WTC11 (cell line): ENCODE measurements around the gene P2RX6. TPM values are rescaled to one million over a fixed set of nuclear protein-coding genes. Genes with fewer than 3 reads are reported as not detected.

Experiments used
- ATAC-seq: fragments of 200-7000 bp; cut with Tn5 transposase; 2 replicates; pipeline ENCODE4 v1.10.0; 2021; ENCODE audit warnings: mild to moderate bottlenecking, moderate library complexity
- CTCF ChIA-PET: fragments of 300-600 bp; sonication (Branson Sonifier 250); formaldehyde crosslinking; loops from one replicate; lab custom pipeline; 2021; ENCODE audit warnings: antibody characterized with exemption; lab: Charles Lee
- POLR2A ChIA-PET: fragments of 350-600 bp; sonication (Branson Sonifier 250); formaldehyde crosslinking; loops from one replicate; lab custom pipeline; 2021; ENCODE audit warnings: antibody characterized with exemption; lab: Charles Lee
- DNase-seq: peaks from one replicate; pipeline ENCODE4 v3.0.0; 2021; ENCODE audit warnings: low spot score
- H3K27ac Mint-ChIP-seq: 2 replicates; pipeline ENCODE4 v1.8.0; 2021; ENCODE audit warnings: mixed read lengths
- H3K27me3 Mint-ChIP-seq: 2 replicates; pipeline ENCODE4 v1.8.0; 2021; ENCODE audit warnings: low read depth, mild to moderate bottlenecking, moderate library complexity, mixed read lengths
- H3K36me3 Mint-ChIP-seq: 2 replicates; pipeline ENCODE4 v1.8.0; 2021; ENCODE audit warnings: mixed read lengths
- H3K4me1 Mint-ChIP-seq: 2 replicates; pipeline ENCODE4 v1.8.0; 2022; ENCODE audit warnings: mixed read lengths
- H3K4me3 Mint-ChIP-seq: 2 replicates; pipeline ENCODE4 v1.8.0; 2021; ENCODE audit warnings: mild to moderate bottlenecking, moderate library complexity, mixed read lengths
- H3K9me3 Mint-ChIP-seq: 2 replicates; pipeline ENCODE4 v1.8.0; 2021; ENCODE audit warnings: mixed read lengths
- ATF1 ChIP-seq: sonication (generic); formaldehyde crosslinking; IDR thresholded peaks from 2 replicates; pipeline ENCODE4 v1.8.1; 2023; ENCODE audit warnings: mild to moderate bottlenecking, moderate library complexity, missing genetic modification reagents
- CBFB ChIP-seq: sonication (generic); formaldehyde crosslinking; IDR thresholded peaks from 2 replicates; pipeline ENCODE4 v1.8.1; 2022; ENCODE audit warnings: mild to moderate bottlenecking, low read depth, missing genetic modification reagents
- CREB1 ChIP-seq: sonication (generic); formaldehyde crosslinking; IDR thresholded peaks from 2 replicates; pipeline ENCODE4 v1.8.0; 2023; ENCODE audit warnings: mild to moderate bottlenecking, missing genetic modification reagents
- CREM ChIP-seq: sonication (generic); formaldehyde crosslinking; IDR thresholded peaks from 2 replicates; pipeline ENCODE4 v1.8.1; 2022; ENCODE audit warnings: mild to moderate bottlenecking, missing genetic modification reagents, moderate library complexity
- E2F5 ChIP-seq: sonication (generic); formaldehyde crosslinking; IDR thresholded peaks from 2 replicates; pipeline ENCODE4 v1.8.1; 2022; ENCODE audit warnings: mild to moderate bottlenecking, moderate library complexity, missing genetic modification reagents
- ERG ChIP-seq: fragments of 250-450 bp; sonication (Bioruptor Pico); IDR thresholded peaks from 2 replicates; pipeline ENCODE4 v1.8.0; 2021; ENCODE audit warnings: mild to moderate bottlenecking
- ESRRA ChIP-seq: sonication (generic); formaldehyde crosslinking; IDR thresholded peaks from 2 replicates; pipeline ENCODE4 v1.8.1; 2022; ENCODE audit warnings: mild to moderate bottlenecking, missing genetic modification reagents, borderline replicate concordance
- FOXJ3 ChIP-seq: sonication (generic); formaldehyde crosslinking; IDR thresholded peaks from 2 replicates; pipeline ENCODE4 v1.9.0; 2021; ENCODE audit warnings: missing genetic modification reagents, mild to moderate bottlenecking, borderline replicate concordance
- FOXK1 ChIP-seq: sonication (generic); formaldehyde crosslinking; IDR thresholded peaks from 2 replicates; pipeline ENCODE4 v1.8.0; 2022; ENCODE audit warnings: mild to moderate bottlenecking, moderate library complexity, missing genetic modification reagents
- FOXP1 ChIP-seq: sonication (generic); formaldehyde crosslinking; IDR thresholded peaks from 2 replicates; pipeline ENCODE4 v1.8.0; 2022; ENCODE audit warnings: missing genetic modification reagents, mild to moderate bottlenecking, moderate library complexity, borderline replicate concordance
- FOXP4 ChIP-seq: sonication (generic); formaldehyde crosslinking; IDR thresholded peaks from 2 replicates; pipeline ENCODE4 v1.8.0; 2022; ENCODE audit warnings: mild to moderate bottlenecking, missing genetic modification reagents
- GABPB1 ChIP-seq: sonication (generic); formaldehyde crosslinking; IDR thresholded peaks from 2 replicates; pipeline ENCODE4 v1.8.1; 2023; ENCODE audit warnings: mild to moderate bottlenecking, missing genetic modification reagents
- HMGXB4 ChIP-seq: sonication (generic); formaldehyde crosslinking; IDR thresholded peaks from 2 replicates; pipeline ENCODE4 v1.8.1; 2023; ENCODE audit warnings: mild to moderate bottlenecking, moderate library complexity, missing genetic modification reagents
- JUN ChIP-seq: sonication (generic); formaldehyde crosslinking; IDR thresholded peaks from 2 replicates; pipeline ENCODE4 v1.8.0; 2023; ENCODE audit warnings: mild to moderate bottlenecking, missing genetic modification reagents
- KAT7 ChIP-seq: sonication (generic); formaldehyde crosslinking; IDR thresholded peaks from 2 replicates; pipeline ENCODE4 v1.8.1; 2023; ENCODE audit warnings: missing genetic modification reagents, mild to moderate bottlenecking, borderline replicate concordance
- RELA ChIP-seq: sonication (generic); formaldehyde crosslinking; IDR thresholded peaks from 2 replicates; pipeline ENCODE4 v1.8.1; 2022; ENCODE audit warnings: missing genetic modification reagents, mild to moderate bottlenecking, borderline replicate concordance
- TCF7 ChIP-seq: sonication (generic); formaldehyde crosslinking; IDR thresholded peaks from 2 replicates; pipeline ENCODE4 v1.8.0; 2022; ENCODE audit warnings: mild to moderate bottlenecking, low read depth, missing genetic modification reagents, moderate library complexity
- TEAD4 ChIP-seq: sonication (generic); formaldehyde crosslinking; IDR thresholded peaks from 2 replicates; pipeline ENCODE4 v1.8.0; 2022; ENCODE audit warnings: mild to moderate bottlenecking, missing genetic modification reagents
- ZBTB21 ChIP-seq: sonication (generic); formaldehyde crosslinking; IDR thresholded peaks from 2 replicates; pipeline ENCODE4 v1.8.1; 2023; ENCODE audit warnings: mild to moderate bottlenecking, missing genetic modification reagents, borderline replicate concordance
- ZBTB43 ChIP-seq: sonication (generic); formaldehyde crosslinking; IDR thresholded peaks from 2 replicates; pipeline ENCODE4 v1.8.1; 2023; ENCODE audit warnings: mild to moderate bottlenecking, missing genetic modification reagents
- ZNF281 ChIP-seq: sonication (generic); formaldehyde crosslinking; IDR thresholded peaks from 2 replicates; pipeline ENCODE4 v1.8.0; 2023; ENCODE audit warnings: mild to moderate bottlenecking, missing genetic modification reagents
- total RNA-seq: library from RNA; stranded (reverse); gene quantifications from 3 replicates; pipeline ENCODE4 v1.2.3, GENCODE V29; 2021
- TF ChIP-seq, protein P1 (sequence below): fragments of 250-450 bp; sonication (Bioruptor Pico); conservative IDR thresholded peaks from 2 replicates; pipeline ENCODE4 v1.9.0; 2021; ENCODE audit warnings: mild to moderate bottlenecking
- TF ChIP-seq, protein P2 (sequence below): sonication (generic); formaldehyde crosslinking; IDR thresholded peaks from 2 replicates; pipeline ENCODE4 v1.8.0; 2022; ENCODE audit warnings: mild to moderate bottlenecking, missing genetic modification reagents

P2RX6 gene
- total RNA-seq, 1 experiment from 2014 or later = 0.13 TPM

- Mint-ChIP-seq H3K36me3 (peaks cover 27% of the 10 kb centered on the region), H3K27me3 (peaks cover 32% of the 10 kb centered on the region), H3K4me3 (peak within 1 kb of the TSS; percentile 96), H3K27ac (peak within 1 kb of the TSS; percentile 85), H3K4me1 (peaks cover 30% of the 10 kb centered on the region), H3K9me3 (peaks cover 12% of the 10 kb centered on the region)
- POLR2A ChIA-PET = interaction anchor here (0.6 to 1.7 kb wide), 13 partner anchors 11 to 96 kb away, joined by 3 to 11 read pairs (median 3); partner anchors contain the start of genes P2RX6 and THAP7
- CTCF ChIA-PET = interaction anchor here (0.6 to 2.5 kb wide), 26 partner anchors 9 to 677 kb away, joined by 3 to 35 read pairs (median 4); partner anchors contain the start of genes CRKL, P2RX6 and THAP7
- DNase-seq = peak; percentile 81
- ATAC-seq = peak; percentile 69
- TF ChIP-seq ESRRA (CRISPR knock-in tag) (peak; percentile 28; the same call in 1 of the 2 replicates), FOXK1 (CRISPR knock-in tag) (peak; percentile 66; the same call in 1 of the 2 replicates), ZBTB43 (CRISPR knock-in tag) (peak; percentile 34; the same call in 1 of the 2 replicates), CREM (no peak; the same call in 1 of the 2 replicates), FOXJ3 (CRISPR knock-in tag) (no peak), ZNF281 (peak; percentile 84), CREB1 (CRISPR knock-in tag) (peak; percentile 35; the same call in 1 of the 2 replicates), E2F5 (0 out of 2 replicates have a peak, but pooled peaks have one; percentile 40), ATF1 (CRISPR knock-in tag) (no peak), CBFB (CRISPR knock-in tag) (no peak), KAT7 (no peak), JUN (CRISPR knock-in tag) (no peak; the same call in 1 of the 2 replicates), FOXP1 (CRISPR knock-in tag) (peak; percentile 92; the same call in 1 of the 2 replicates), ZBTB21 (CRISPR knock-in tag) (no peak), GABPB1 (peak; percentile 83), FOXP4 (CRISPR knock-in tag) (no peak), ERG (no peak), TCF7 (CRISPR knock-in tag) (0 out of 2 replicates have a peak, but pooled peaks have one; percentile 30), HMGXB4 (peak; percentile 94), TEAD4 (CRISPR knock-in tag) (no peak; the same call in 1 of the 2 replicates), RELA (CRISPR knock-in tag) (peak; percentile 84; the same call in 1 of the 2 replicates)
- TF ChIP-seq, protein P1, sequence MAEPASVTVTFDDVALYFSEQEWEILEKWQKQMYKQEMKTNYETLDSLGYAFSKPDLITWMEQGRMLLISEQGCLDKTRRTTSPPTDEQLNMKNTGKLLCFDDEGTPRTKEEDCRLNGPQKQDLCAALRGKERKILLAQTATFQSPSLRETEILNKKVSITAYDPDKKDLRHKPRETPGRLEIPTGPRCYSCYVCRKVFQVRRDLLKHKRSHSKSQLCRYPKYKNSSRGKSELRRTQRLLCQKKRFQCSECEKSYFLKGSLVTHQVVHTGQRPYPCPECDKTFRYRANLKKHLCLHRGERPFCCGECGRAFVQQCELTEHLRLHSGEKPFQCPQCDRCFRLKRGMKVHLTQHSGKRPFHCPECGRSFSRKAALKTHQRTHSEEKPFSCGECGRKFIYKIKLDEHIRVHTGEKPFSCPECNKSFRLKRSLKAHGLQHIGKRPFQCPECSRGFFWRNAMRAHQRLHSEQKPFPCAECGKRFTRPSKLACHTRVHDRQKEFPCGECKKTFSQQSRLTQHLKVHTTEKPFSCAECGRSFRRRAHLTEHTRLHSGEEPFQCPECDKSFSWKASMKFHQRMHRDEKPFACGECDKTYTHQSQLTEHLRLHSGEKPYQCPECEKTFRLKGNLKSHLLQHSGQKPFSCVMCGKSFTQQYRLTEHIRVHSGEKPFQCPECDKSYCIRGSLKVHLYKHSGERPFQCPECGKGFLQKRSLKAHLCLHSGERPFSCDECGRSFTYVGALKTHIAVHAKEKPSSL (CRISPR knock-in tag) = no peak
- TF ChIP-seq, protein P2, sequence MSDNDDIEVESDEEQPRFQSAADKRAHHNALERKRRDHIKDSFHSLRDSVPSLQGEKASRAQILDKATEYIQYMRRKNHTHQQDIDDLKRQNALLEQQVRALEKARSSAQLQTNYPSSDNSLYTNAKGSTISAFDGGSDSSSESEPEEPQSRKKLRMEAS (CRISPR knock-in tag) = peak; percentile 98
Observed at GRCh38 chr22:20981787-20982562, 33.0 kb upstream of the P2RX6 start, which contains the start of gene LZTR1. Gene LZTR1 (plus strand): TSS chr22:20982297. CDS start chr22:20982372, 75 bp downstream.
